NAMALWA (cell line): ENCODE results near the gene EFEMP2.

Experiments
- DNase-seq: peaks from one replicate; pipeline ENCODE4 v3.0.0-alpha.2; 2015; ENCODE audit warnings: low spot score

Gene EFEMP2

DNA sequence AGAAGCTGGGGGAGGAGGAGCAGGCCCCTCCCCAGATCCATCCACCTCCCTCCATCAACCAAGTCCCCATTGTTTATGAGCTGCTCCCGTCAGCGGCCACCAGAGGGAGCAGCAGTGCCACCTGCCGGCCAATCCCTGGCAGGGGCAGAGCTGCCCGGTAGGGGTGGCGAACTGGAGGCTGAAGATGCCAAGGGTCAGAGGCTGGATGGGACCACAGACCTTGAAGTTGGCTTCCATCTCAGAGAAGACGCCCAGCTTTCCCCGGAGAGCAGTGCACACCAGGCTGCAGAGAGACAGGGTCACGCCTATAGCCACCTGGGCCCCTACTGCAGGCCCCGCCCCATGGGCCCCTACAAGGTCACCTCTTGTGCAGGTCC is 12.1 kb upstream of the EFEMP2 start:
- DNase-seq = peak; percentile 88

GRCh38 chr11:65883786-65884715 is 11.5 kb upstream of the EFEMP2 start:
- DNase-seq = no peak

- no peak for DNase-seq
These were observed 10.6 kb upstream of the EFEMP2 start for GRCh38 chr11:65883058-65883761.

GRCh38 chr11:65882120-65883057 is 9.8 kb upstream of the EFEMP2 start:
- no peak for DNase-seq

- DNase-seq = no peak
These were observed 8.3 kb upstream of the EFEMP2 start for GRCh38 chr11:65880844-65881421.

GRCh38 chr11:65880027-65880426 is 7.4 kb upstream of the EFEMP2 start:
- DNase-seq = no peak

DNA sequence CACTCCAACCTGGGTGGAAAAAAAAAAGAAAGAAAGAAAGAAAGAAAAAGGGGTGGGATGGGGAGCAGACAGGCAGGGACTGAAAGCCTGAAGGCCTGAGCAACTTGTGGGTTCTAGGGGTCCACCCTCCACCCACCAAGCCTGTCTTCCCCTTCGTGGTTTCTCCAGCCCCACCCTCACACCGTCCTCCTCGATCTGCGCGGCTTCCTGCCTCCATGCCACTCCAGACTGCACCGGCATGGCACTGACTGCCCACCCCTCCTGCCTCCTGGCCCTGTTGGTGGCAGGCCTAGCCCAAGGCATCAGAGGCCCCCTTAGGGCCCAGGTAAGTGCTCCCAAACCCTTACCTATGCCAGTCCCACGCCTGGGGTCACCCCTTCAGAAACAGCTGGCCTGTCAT is 7.0 kb upstream of the EFEMP2 start, which contains the start of gene CTSW:
CTSW (plus strand) TSS at position 221 of the 400 bp plus-strand sequence; CDS start at position 239, 18 bp downstream.
- no peak for DNase-seq

GRCh38 chr11:65873318-65874156 is 937 bp upstream of the EFEMP2 start:
- peak; percentile 93 for DNase-seq

DNA sequence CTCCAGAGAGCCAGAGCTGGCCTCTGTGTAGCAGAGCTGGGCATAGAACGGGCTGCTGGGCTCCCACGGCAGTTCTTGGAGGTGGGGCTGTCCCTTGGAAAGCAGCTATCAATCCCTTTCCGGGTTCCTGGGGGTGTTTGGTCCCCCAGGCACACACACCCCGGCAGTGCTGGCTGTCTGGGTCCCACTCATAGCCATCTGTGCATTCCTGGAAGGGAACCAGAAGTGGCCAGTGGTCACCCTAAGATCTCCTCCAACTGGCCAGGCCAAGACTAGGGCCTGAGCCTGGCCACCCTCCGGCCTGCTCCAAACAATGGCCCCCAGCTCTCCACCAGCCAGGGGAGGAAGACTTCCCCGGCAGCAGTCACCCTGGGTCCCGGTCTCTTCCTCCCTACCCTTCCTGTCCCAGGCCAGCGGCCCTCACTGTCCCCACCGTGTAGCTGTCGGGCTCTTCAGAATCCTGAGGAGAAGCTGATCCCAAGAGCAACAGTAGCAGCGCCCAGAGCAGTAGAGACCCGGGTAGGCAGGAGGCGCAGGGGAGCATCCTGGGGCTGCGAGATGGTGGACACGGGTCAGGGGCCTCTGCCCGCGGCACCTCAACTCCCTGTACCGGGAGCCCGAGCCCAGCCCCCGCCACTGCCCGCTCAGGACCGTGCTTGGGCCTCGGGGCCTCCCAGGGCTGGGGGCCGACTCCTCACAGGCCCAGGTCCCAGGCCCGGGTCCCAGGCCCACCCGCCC is 620 bp downstream of the EFEMP2 start:
- DNase-seq = no peak

DNA sequence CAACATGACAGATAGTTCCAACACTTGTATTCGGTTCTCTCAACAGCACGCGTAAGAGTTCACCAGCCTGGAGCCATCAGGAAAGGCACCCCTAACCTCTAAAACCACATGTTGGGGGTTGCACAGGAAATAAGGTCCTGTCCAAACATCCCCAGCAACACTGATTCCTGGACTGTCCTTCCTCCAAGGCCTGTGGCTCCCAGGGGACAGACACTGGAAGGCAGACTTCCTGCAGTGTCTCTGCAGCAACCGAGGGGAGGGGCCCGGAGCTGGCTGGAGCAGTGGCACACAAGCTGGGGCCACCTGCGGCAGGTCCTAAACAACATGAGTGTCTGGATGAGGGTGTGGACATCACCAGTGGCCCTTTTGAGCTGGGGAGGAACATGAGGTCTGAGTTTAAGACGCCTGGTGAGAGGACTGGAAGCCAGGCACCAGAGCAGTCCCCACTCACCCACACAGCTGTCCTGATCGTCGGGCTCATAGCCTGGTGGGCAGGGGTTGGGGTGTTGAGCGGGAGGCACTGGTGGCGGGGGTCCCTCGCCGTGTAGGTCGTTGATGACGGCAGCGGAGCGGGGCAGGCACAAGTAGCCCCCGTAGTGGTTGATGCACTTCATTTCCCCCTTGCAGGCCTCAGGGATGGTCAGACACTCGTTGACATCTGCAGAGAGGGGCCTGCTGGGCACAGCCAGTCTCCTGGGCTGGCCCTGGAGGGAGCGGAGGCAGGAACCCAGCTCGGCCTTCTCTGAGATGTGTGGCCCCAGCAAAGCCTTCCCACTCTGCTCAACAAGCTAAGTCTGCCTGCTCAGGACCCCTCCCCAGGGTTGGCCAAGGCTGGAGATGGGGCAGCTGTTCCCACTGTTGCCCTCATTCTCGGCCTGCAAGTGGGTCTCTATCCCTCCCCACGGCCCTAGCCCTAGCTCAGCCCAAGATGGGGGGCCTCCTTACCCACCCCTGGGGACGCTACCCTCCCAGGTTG is 1.6 kb downstream of the EFEMP2 start:
- DNase-seq = no peak

- no peak for DNase-seq
These were observed 2.3 kb downstream of the EFEMP2 start for GRCh38 chr11:65870307-65870658.

DNA sequence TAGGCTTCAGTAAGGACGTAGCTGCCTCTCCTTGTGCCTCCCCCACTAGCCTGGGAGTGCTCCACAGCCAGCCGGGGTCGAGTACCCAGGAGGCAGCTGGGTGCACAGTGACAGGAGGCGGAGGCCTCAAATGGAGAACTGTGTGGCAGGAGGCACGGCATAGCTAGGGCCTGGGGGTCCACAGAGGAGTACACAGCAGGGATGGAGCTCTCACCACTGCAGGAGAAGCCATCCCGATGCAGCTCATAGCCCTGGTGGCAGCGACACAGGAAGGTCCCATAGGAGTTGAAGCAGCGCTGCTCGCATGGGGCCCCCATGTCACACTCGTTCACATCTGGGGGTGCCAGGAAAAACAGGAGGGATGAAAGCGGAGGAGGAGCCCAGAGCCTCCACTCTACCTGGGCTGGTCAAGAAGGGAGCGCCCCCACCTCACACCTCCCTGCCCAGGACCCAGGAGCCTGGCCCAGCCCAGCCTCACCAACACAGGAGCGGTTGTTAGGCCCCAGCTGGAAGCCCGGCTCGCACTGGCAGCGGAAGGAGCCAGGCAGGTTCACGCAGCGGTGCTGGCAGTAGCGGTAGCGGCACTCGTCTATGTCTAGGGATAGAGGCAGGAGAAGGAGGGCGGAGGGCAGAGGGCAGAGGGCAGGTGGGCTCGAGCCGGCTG is 2.8 kb downstream of the EFEMP2 start:
- DNase-seq = no peak

DNA sequence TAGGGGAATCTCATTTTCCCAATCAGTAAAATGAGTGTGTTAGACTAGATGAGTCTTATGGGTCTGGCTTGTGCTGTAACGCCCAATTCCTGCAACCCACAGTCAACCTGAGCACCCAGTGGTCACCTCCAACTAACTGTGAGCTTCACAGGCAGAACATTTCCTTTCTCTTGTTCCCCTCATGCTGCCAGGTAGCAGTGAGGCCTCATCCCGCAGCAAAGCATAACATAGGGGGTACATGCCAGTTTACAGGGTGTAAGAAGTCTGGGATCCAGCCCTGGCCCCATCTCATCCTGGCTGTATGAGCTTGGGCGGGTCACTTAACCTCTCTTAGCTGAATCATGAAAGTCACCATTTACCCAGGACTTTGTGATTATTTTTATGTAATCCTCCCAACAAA is 3.7 kb downstream of the EFEMP2 start:
- no peak for DNase-seq

- DNase-seq = peak; percentile 40
These were observed 4.4 kb downstream of the EFEMP2 start for GRCh38 chr11:65868076-65868667.

GRCh38 chr11:65867284-65868071 is 5.1 kb downstream of the EFEMP2 start:
- DNase-seq = peak; percentile 61

DNA sequence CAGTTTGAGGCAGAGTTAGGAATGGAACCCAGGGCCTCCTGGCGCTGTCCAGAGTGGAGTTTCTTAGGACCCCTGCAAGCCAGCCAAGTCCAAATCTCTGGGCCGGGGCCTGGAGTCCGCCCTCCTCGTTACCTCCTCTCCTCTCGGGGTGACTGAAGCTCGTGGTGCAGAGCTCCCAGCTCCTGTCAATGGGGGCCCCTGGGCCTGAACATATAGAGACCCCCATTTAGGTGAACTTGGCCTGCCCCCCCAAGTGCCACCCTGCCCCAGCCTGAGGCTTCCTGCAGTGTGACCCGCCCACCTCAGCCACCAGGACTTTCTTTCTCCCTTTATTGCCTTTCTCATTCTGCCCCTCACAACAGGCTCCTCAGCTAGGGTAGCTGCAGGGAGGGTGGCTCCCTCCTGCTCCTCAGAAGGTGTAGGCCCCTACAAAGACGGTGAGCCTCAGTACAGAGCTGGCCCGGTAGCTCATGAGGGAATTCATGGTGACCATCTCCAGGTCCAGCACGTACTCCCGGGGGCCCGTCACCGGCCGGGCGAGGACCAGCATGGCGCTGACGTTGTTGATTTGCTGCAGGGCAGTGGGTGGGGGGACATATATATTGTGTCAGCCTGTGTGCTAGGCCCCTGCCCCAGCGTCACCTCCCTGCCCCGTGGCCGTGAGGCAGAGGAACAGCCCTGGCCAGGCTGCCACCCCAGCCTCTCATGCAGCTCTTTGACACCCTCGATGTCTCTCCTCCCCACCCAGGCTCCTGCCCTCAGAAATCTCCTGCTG is 5.9 kb downstream of the EFEMP2 start:
- DNase-seq = no peak
